HepG2 (cell line): Measurements from ENCODE around the gene A3GALT2. TPM values are rescaled to one million over a fixed set of nuclear protein-coding genes. Genes with fewer than 3 reads are reported as not detected.

ENCODE experiments used
- ATAC-seq: fragments of 200-7000 bp; cut with Tn5 transposase; 3 replicates; pipeline ENCODE4 v1.9.1; 2020; ENCODE audit warnings: mild to moderate bottlenecking, moderate library complexity
- Bru-seq: library from RNA; stranded (reverse); fragments of 400-500 nt; gene quantifications from one replicate; lab custom pipeline; 2021; lab: Mats Ljungman, UMichigan
- BruChase-seq, 2 experiments: library from RNA; stranded (reverse); fragments of 400-500 nt; gene quantifications; one replicate each; lab custom pipeline; 2021; lab: Mats Ljungman, UMichigan
- BruUV-seq: library from RNA; stranded (reverse); fragments of 400-500 nt; replicated peaks from 2 replicates; lab custom pipeline; 2021; lab: Mats Ljungman, UMichigan
- CTCF ChIA-PET: fragments of 300-600 bp; formaldehyde crosslinking; extraction: SDS; loops from one replicate; lab custom pipeline; 2021; ENCODE audit warnings: low total read pairs, inconsistent platforms, low intra/inter-chr PET ratio; lab: Yijun Ruan, JAX
- POLR2A ChIA-PET: fragments of 350-600 bp; sonication (Branson Sonifier 250); formaldehyde crosslinking; loops from one replicate; lab custom pipeline; 2020; ENCODE audit warnings: antibody characterized with exemption, inconsistent platforms; lab: Yijun Ruan, JAX
- DNase-seq: peaks from one replicate; pipeline ENCODE4 v3.0.0-alpha.2; 2015; ENCODE audit warnings: low spot score
- FAIRE-seq: peaks from 3 replicates; lab custom pipeline; 2011; peaks lifted over from hg19 to GRCh38; lab: Jason Lieb, UNC
- H2AFZ ChIP-seq: one replicate; pipeline ENCODE4 v1.6.1; 2011; ENCODE audit warnings: low read length, inconsistent platforms
- H3K27ac ChIP-seq: fragments of 300-600 bp; 3 replicates; pipeline ENCODE4 v1.8.0; 2011; ENCODE audit warnings: mixed run types, mild to moderate bottlenecking, mixed read lengths, low read length, inconsistent platforms; ENCODE audit not compliant: insufficient read depth; ENCODE audit errors: extremely low read length
- H3K27me3 ChIP-seq, 2 experiments: fragments of 200-600 bp in 1 of 2; 2 replicates in 1 of 2; 3 replicates in 1 of 2; pipeline versions ENCODE4 v1.6.0 to v1.8.0; 2011; ENCODE audit warnings: low read length in 2 of 2, mild to moderate bottlenecking in 2 of 2, moderate library complexity in 2 of 2, inconsistent platforms in 1 of 2; ENCODE audit not compliant: insufficient read depth in 2 of 2, control insufficient read depth in 1 of 2
- H3K36me3 ChIP-seq, 2 experiments: fragments of 200-600 bp in 1 of 2; replicated peaks in 1 of 2; 2 replicates in 1 of 2; 3 replicates in 1 of 2; pipeline versions ENCODE4 v1.5.1 to v1.8.0; 2011; ENCODE audit warnings: low read length in 2 of 2, inconsistent platforms in 1 of 2; ENCODE audit not compliant: insufficient read depth in 2 of 2, control insufficient read depth in 1 of 2
- H3K4me1 ChIP-seq: 2 replicates; pipeline ENCODE4 v1.5.1; 2012; ENCODE audit warnings: low read length, inconsistent platforms; ENCODE audit not compliant: insufficient read depth
- H3K4me2 ChIP-seq: 2 replicates; pipeline ENCODE4 v1.6.0; 2011; ENCODE audit warnings: low read depth, low read length, inconsistent platforms
- H3K4me3 ChIP-seq, 3 experiments: fragments of 200-600 bp in 1 of 3; sonication (generic), shearing (Covaris generic) in 1 of 3; replicated peaks in 1 of 3; 2 replicates each; pipeline ENCODE4 v1.5.1; 2011 to 2016; ENCODE audit warnings: low read length in 3 of 3, inconsistent platforms in 2 of 3, low read depth in 2 of 3, mild to moderate bottlenecking in 2 of 3, control low read depth in 1 of 3, mixed read lengths in 1 of 3; ENCODE audit not compliant: insufficient read depth in 1 of 3
- H3K79me2 ChIP-seq: one replicate; pipeline ENCODE4 v1.6.1; 2011; ENCODE audit warnings: low read length, inconsistent platforms; ENCODE audit not compliant: insufficient read depth
- H3K9ac ChIP-seq: 2 replicates; pipeline ENCODE4 v1.6.0; 2011; ENCODE audit warnings: mild to moderate bottlenecking, low read depth, low read length, inconsistent platforms; ENCODE audit not compliant: insufficient read depth
- H3K9me3 ChIP-seq: 2 replicates; pipeline ENCODE4 v1.5.1; 2012; ENCODE audit warnings: mild to moderate bottlenecking, low read length
- H4K20me1 ChIP-seq: 2 replicates; pipeline ENCODE4 v1.6.0; 2011; ENCODE audit warnings: inconsistent platforms, mild to moderate bottlenecking, low read length, moderate library complexity; ENCODE audit not compliant: insufficient read depth
- ELF3 ChIP-seq: IDR thresholded peaks from 2 replicates; pipeline ENCODE4 v1.6.1; 2016; ENCODE audit warnings: missing genetic modification reagents, missing compliant biosample characterization
- POLR2G ChIP-seq: fragments of 200-400 bp; formaldehyde crosslinking; IDR thresholded peaks from 2 replicates; pipeline ENCODE4 v1.6.1; 2018; ENCODE audit warnings: mild to moderate bottlenecking, low read depth, low read length, moderate library complexity
- SNAPC2 ChIP-seq: sonication (generic); formaldehyde crosslinking; IDR thresholded peaks from 2 replicates; pipeline ENCODE4 v1.8.1; 2022; ENCODE audit warnings: mild to moderate bottlenecking, missing genetic modification reagents
- ZFAT ChIP-seq: sonication (generic); formaldehyde crosslinking; conservative IDR thresholded peaks from 2 replicates; pipeline ENCODE4 v1.8.1; 2023; ENCODE audit warnings: missing genetic modification reagents, inconsistent platforms
- ZNF577 ChIP-seq: sonication (generic); formaldehyde crosslinking; IDR thresholded peaks from 2 replicates; pipeline ENCODE4 v1.4.0; 2020; ENCODE audit warnings: mild to moderate bottlenecking, low read depth, missing genetic modification reagents, borderline replicate concordance
- ZNF644 ChIP-seq: IDR thresholded peaks from 2 replicates; pipeline ENCODE4 v1.6.1; 2016; ENCODE audit warnings: low read depth
- WGBS: methylation state at CpG from one replicate; pipeline ENCODE4 v1.1.6; 2017; ENCODE audit warnings: low lambda C conversion rate; 5-methylcytosine and 5-hydroxymethylcytosine counted together
- in situ Hi-C: cut with HindIII; loops from 2 replicates; pipeline ENCODE4 v1.10.0; 2017; ENCODE audit warnings: low pct_unique_long_range_greater_than_20kb; ENCODE audit not compliant: extremely low pct_ligation_motif_present
- intact Hi-C: fragments of 100-400 bp; cut with micrococcal nuclease; formaldehyde crosslinking; loops from one replicate; pipeline ENCODE4 v1.10.0; 2022; ENCODE audit not compliant: unreplicated experiment
- long read RNA-seq, 2 experiments: library from RNA in 1 of 2; library from polyadenylated mRNA in 1 of 2; stranded (forward) in 1 of 2; unstranded in 1 of 2; transcript quantifications; one replicate each; pipeline ENCODE4 v2.0.0, GENCODE V29; 2019 to 2022
- polyA minus RNA-seq, 3 experiments: library from RNA; depleted of rRNA, polyadenylated mRNA; stranded (reverse); fragments of >200 nt; gene quantifications; 2 replicates each; pipeline ENCODE4 v1.2.3, GENCODE V29; 2011; ENCODE audit warnings: low replicate concordance in 1 of 3
- polyA plus RNA-seq, 8 experiments: library from polyadenylated mRNA; depleted of rRNA in 3 of 8; stranded (reverse) in 7 of 8; unstranded in 1 of 8; fragments of >200 nt; fragmentation: Illumina TruSeq in 4 of 8; extraction: Trizol in 4 of 8; gene quantifications; 2 replicates each; pipeline versions ENCODE4 v1.2.1 to v1.2.3, GENCODE V29; 2011 to 2016; ENCODE audit warnings: low read depth in 4 of 8, missing spikeins in 1 of 8, mixed read lengths in 1 of 8; ENCODE audit not compliant: insufficient read depth in 1 of 8
- total RNA-seq, 5 experiments: library from RNA; depleted of rRNA; stranded (reverse); fragments of >200 nt; fragmentation: Illumina TruSeq; extraction: Trizol; gene quantifications; 2 replicates each; pipeline ENCODE4 v1.2.3, GENCODE V29; 2016; ENCODE audit warnings: low read depth in 1 of 5
- TF ChIP-seq, protein P1 (sequence below): sonication (generic); formaldehyde crosslinking; IDR thresholded peaks from 2 replicates; pipeline ENCODE4 v1.8.1; 2023; ENCODE audit warnings: missing genetic modification reagents, inconsistent platforms, borderline replicate concordance
- TF ChIP-seq, protein P2 (sequence below): sonication (generic); formaldehyde crosslinking; IDR thresholded peaks from 2 replicates; pipeline ENCODE4 v1.4.0; 2020; ENCODE audit warnings: mild to moderate bottlenecking, missing genetic modification reagents

The A3GALT2 gene
- not detected in 2 replicates for total RNA-seq (2016; rRNA removed; fragmentation: Illumina TruSeq; extraction: Trizol)
- not detected in 2 replicates for total RNA-seq (2016; cell fraction: cytosol; rRNA removed; fragmentation: Illumina TruSeq; extraction: Trizol; ENCODE audit: low read depth)
- not detected in 2 replicates for total RNA-seq (2016; cell fraction: insoluble cytoplasmic fraction; rRNA removed; fragmentation: Illumina TruSeq; extraction: Trizol)
- not detected in 2 replicates for total RNA-seq (2016; cell fraction: membrane; rRNA removed; fragmentation: Illumina TruSeq; extraction: Trizol)
- not detected in 2 replicates for total RNA-seq (2016; cell fraction: nucleus; rRNA removed; fragmentation: Illumina TruSeq; extraction: Trizol)
- polyA plus RNA-seq (2011; rRNA removed) = not detected in 2 replicates
- polyA plus RNA-seq (2011; cell fraction: cytosol; rRNA removed) = not detected in 2 replicates
- polyA plus RNA-seq (2011; cell fraction: nucleus; rRNA removed) = not detected in 2 replicates
- polyA plus RNA-seq (2012) = not detected in 2 replicates
- polyA plus RNA-seq (2016; cell fraction: cytosol; fragmentation: Illumina TruSeq; extraction: Trizol; ENCODE audit: low read depth) = not detected in 2 replicates
- not detected in 2 replicates for polyA plus RNA-seq (2016; cell fraction: insoluble cytoplasmic fraction; fragmentation: Illumina TruSeq; extraction: Trizol; ENCODE audit: low read depth)
- not detected in 2 replicates for polyA plus RNA-seq (2016; cell fraction: membrane; fragmentation: Illumina TruSeq; extraction: Trizol; ENCODE audit: low read depth)
- polyA plus RNA-seq (2016; cell fraction: nucleus; fragmentation: Illumina TruSeq; extraction: Trizol; ENCODE audit: insufficient read depth, low read depth) = not detected in 2 replicates
- polyA minus RNA-seq (2011; rRNA and poly(A)+ RNA removed; ENCODE audit: low replicate concordance) = not detected in 2 replicates
- not detected in 2 replicates for polyA minus RNA-seq (2011; cell fraction: cytosol; rRNA and poly(A)+ RNA removed)
- not detected in 2 replicates for polyA minus RNA-seq (2011; cell fraction: nucleus; rRNA and poly(A)+ RNA removed)
- percentile 22 among the genes with signal in this experiment for Bru-seq, nascent RNA
- BruChase-seq, experiment 1, labeled RNA remaining after a 6-hour chase = percentile 28 among the genes with signal in this experiment
- percentile 26 among the genes with signal in this experiment for BruChase-seq, experiment 2, labeled RNA remaining after a 2-hour chase
- long read RNA-seq, experiment 1 = 0 reads
- long read RNA-seq, experiment 2 = 0 reads

DNA sequence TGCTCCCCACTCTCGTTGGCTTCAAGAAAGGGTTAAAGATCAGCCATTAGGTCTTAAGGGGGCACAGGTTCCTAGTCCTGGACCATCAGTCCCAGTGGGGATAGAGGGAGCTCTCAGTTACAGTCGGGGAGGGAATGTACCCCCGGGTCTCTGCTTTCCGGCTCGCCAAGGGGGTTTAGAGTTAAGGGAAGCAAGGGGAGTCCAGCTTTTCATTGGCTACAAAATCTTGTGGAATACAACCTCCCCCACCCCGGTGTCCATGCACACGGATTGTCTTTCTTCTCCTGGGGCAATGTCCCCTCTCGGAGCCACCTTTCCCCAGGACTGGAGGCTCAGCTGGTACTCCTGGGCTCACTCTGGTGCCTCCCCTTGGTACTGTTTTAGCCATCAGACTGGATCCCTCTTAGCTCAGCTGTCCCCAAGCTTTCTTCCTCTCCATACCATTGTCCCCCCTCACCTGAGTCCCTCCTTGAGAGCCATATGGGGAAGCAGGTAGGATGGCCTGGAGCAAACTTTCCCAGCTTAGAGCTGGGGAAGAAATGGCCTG is at the start of gene A3GALT2:
TSS of gene A3GALT2 (minus strand) at position 480 of the 547 bp plus-strand sequence. CDS start at position 480, 0 bp downstream.
- POLR2A ChIA-PET = interaction anchor here (0.8 to 1.5 kb wide), 5 partner anchors 18 to 63 kb away, joined by 3 to 5 read pairs (median 3); no protein-coding TSS in a partner anchor
- CTCF ChIA-PET = no interaction called here
- Histone ChIP-seq H3K9ac (no peak within 1 kb of the TSS), H4K20me1 (peaks cover 15% of the 10 kb centered on the region; the same call in 1 of the 2 replicates), H3K4me1 (no peaks in the 10 kb centered on the region), H2AFZ (no peak within 1 kb of the TSS), H3K27me3 (peaks cover 6 to 33% of the 10 kb centered on the region in 2 experiments; a peak in 4 of 5 replicates), H3K4me2 (no peak within 1 kb of the TSS), H3K9me3 (no peaks in the 10 kb centered on the region), H3K79me2 (no peaks in the 10 kb centered on the region)
- intact Hi-C loops = no loop called here
- BruUV-seq = no TSS peak
- TF ChIP-seq ZFAT (CRISPR knock-in tag) = no peak
- TF ChIP-seq ZNF644 (CRISPR knock-in tag) = no peak
- 0 out of 2 replicates have a peak, but pooled peaks have one; percentile 43 for TF ChIP-seq POLR2G
- TF ChIP-seq ELF3 (CRISPR knock-in tag) = no peak
- TF ChIP-seq ZNF577 (CRISPR knock-in tag) = no peak
- no peak for TF ChIP-seq SNAPC2 (CRISPR knock-in tag)
- TF ChIP-seq, protein P1, sequence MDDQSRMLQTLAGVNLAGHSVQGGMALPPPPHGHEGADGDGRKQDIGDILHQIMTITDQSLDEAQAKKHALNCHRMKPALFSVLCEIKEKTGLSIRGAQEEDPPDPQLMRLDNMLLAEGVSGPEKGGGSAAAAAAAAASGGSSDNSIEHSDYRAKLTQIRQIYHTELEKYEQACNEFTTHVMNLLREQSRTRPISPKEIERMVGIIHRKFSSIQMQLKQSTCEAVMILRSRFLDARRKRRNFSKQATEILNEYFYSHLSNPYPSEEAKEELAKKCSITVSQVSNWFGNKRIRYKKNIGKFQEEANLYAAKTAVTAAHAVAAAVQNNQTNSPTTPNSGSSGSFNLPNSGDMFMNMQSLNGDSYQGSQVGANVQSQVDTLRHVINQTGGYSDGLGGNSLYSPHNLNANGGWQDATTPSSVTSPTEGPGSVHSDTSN (CRISPR knock-in tag) = no peak
- TF ChIP-seq, protein P2, sequence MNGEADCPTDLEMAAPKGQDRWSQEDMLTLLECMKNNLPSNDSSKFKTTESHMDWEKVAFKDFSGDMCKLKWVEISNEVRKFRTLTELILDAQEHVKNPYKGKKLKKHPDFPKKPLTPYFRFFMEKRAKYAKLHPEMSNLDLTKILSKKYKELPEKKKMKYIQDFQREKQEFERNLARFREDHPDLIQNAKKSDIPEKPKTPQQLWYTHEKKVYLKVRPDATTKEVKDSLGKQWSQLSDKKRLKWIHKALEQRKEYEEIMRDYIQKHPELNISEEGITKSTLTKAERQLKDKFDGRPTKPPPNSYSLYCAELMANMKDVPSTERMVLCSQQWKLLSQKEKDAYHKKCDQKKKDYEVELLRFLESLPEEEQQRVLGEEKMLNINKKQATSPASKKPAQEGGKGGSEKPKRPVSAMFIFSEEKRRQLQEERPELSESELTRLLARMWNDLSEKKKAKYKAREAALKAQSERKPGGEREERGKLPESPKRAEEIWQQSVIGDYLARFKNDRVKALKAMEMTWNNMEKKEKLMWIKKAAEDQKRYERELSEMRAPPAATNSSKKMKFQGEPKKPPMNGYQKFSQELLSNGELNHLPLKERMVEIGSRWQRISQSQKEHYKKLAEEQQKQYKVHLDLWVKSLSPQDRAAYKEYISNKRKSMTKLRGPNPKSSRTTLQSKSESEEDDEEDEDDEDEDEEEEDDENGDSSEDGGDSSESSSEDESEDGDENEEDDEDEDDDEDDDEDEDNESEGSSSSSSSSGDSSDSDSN (CRISPR knock-in tag) = no peak
- TF ChIP-seq, all 625 proteins: peak for 1
- Histone ChIP-seq H3K4me3 (no peak within 1 kb of the TSS), H3K27ac (no peak within 1 kb of the TSS), H3K36me3 (peaks cover 19 to 30% of the 10 kb centered on the region in 2 experiments)
- FAIRE-seq (no peak), ATAC-seq (peak; percentile 45), DNase-seq (no peak)
- WGBS = 19% methylated on average over 3 of the region's 8 CpGs
- in situ Hi-C loops = no loop called here
